Activated T-helper 17 cell treated with anti-CD3 and anti-CD28 coated beads, Interleukin-2, amount 50 U/mL, for 72 hours (primary cell): ENCODE measurements around the gene MYO10. TPM values are rescaled to one million over a fixed set of nuclear protein-coding genes. Genes with fewer than 3 reads are reported as not detected.

Source experiments
- ATAC-seq: fragments of 150-1000 bp; cut with Tn5 transposase; replicated peaks from 2 replicates; pipeline ENCODE4 v1.10.0; 2021; ENCODE audit warnings: mild to moderate bottlenecking, moderate library complexity
- H3K27ac Mint-ChIP-seq: one replicate; pipeline ENCODE4 v1.8.0; 2022; ENCODE audit warnings: mixed read lengths
- H3K27me3 Mint-ChIP-seq: one replicate; pipeline ENCODE4 v1.8.0; 2022; ENCODE audit warnings: mixed read lengths
- H3K36me3 Mint-ChIP-seq: one replicate; pipeline ENCODE4 v1.8.0; 2022; ENCODE audit warnings: low read depth, mild to moderate bottlenecking, mixed read lengths
- H3K4me1 Mint-ChIP-seq: one replicate; pipeline ENCODE4 v1.8.0; 2022; ENCODE audit warnings: mixed read lengths
- H3K4me3 Mint-ChIP-seq: one replicate; pipeline ENCODE4 v1.8.0; 2022; ENCODE audit warnings: mild to moderate bottlenecking, mixed read lengths
- H3K9me3 Mint-ChIP-seq: one replicate; pipeline ENCODE4 v1.8.0; 2022; ENCODE audit warnings: mixed read lengths
- total RNA-seq, 2 donors: library from RNA; stranded (reverse); gene quantifications; one replicate each; pipeline ENCODE4 v1.2.3, GENCODE V29; 2022

MYO10 gene
- total RNA-seq, 2 donors from 2014 or later, result 0.34 to 0.80 TPM

GRCh38 chr5:16932401-16932800 is 3.7 kb downstream of the MYO10 start:
- Mint-ChIP-seq H3K4me1 (peaks cover 6% of the 10 kb centered on the region), H3K36me3 (no peaks in the 10 kb centered on the region), H3K27me3 (peaks cover 48% of the 10 kb centered on the region), H3K27ac (no peak overlapping the region), H3K4me3 (no peak overlapping the region), H3K9me3 (no peaks in the 10 kb centered on the region)
- ATAC-seq, result no peak

GRCh38 chr5:16931334-16932110 is 4.6 kb downstream of the MYO10 start:
- peaks cover 41% of the 10 kb centered on the region for H3K27me3 Mint-ChIP-seq
- no peaks in the 10 kb centered on the region for H3K36me3 Mint-ChIP-seq
- H3K27ac Mint-ChIP-seq, result no peak overlapping the region
- peaks cover 6% of the 10 kb centered on the region for H3K4me1 Mint-ChIP-seq
- H3K4me3 Mint-ChIP-seq, result no peak overlapping the region
- no peak for ATAC-seq
- H3K9me3 Mint-ChIP-seq, result no peaks in the 10 kb centered on the region

GRCh38 chr5:16930496-16930895 is 5.6 kb downstream of the MYO10 start:
- Mint-ChIP-seq H3K27me3 (peaks cover 38% of the 10 kb centered on the region), H3K4me3 (no peak overlapping the region), H3K36me3 (no peaks in the 10 kb centered on the region), H3K4me1 (peaks cover 6% of the 10 kb centered on the region), H3K27ac (no peak overlapping the region), H3K9me3 (no peaks in the 10 kb centered on the region)
- ATAC-seq, result no peak

GRCh38 chr5:16929831-16930230 is 6.3 kb downstream of the MYO10 start:
- Mint-ChIP-seq H3K9me3 (no peaks in the 10 kb centered on the region), H3K27me3 (peaks cover 34% of the 10 kb centered on the region), H3K36me3 (no peaks in the 10 kb centered on the region), H3K4me3 (no peak overlapping the region), H3K4me1 (peaks cover 3% of the 10 kb centered on the region), H3K27ac (no peak overlapping the region)
- ATAC-seq, result no peak

GRCh38 chr5:16929347-16929746 is 6.7 kb downstream of the MYO10 start:
- Mint-ChIP-seq H3K9me3 (no peaks in the 10 kb centered on the region), H3K27me3 (peaks cover 30% of the 10 kb centered on the region), H3K36me3 (no peaks in the 10 kb centered on the region), H3K4me3 (no peak overlapping the region), H3K4me1 (no peaks in the 10 kb centered on the region), H3K27ac (no peak overlapping the region)
- ATAC-seq, result no peak

GRCh38 chr5:16927613-16928012 is 8.5 kb downstream of the MYO10 start:
- no peak for ATAC-seq
- H3K9me3 Mint-ChIP-seq, result no peaks in the 10 kb centered on the region
- no peaks in the 10 kb centered on the region for H3K4me1 Mint-ChIP-seq
- no peak overlapping the region for H3K27ac Mint-ChIP-seq
- peaks cover 14% of the 10 kb centered on the region for H3K27me3 Mint-ChIP-seq
- H3K4me3 Mint-ChIP-seq, result no peak overlapping the region
- H3K36me3 Mint-ChIP-seq, result no peaks in the 10 kb centered on the region

- Mint-ChIP-seq H3K27ac (no peak overlapping the region), H3K4me1 (no peaks in the 10 kb centered on the region), H3K36me3 (no peaks in the 10 kb centered on the region), H3K4me3 (no peak overlapping the region), H3K9me3 (no peaks in the 10 kb centered on the region), H3K27me3 (peaks cover 4% of the 10 kb centered on the region)
- no peak for ATAC-seq
Measured at GRCh38 chr5:16926417-16926816, 9.7 kb downstream of the MYO10 start.

GRCh38 chr5:16924206-16924605 is 11.9 kb downstream of the MYO10 start:
- Mint-ChIP-seq H3K4me3 (no peak overlapping the region), H3K4me1 (no peaks in the 10 kb centered on the region), H3K27me3 (no peaks in the 10 kb centered on the region), H3K9me3 (no peaks in the 10 kb centered on the region), H3K36me3 (no peaks in the 10 kb centered on the region), H3K27ac (no peak overlapping the region)
- ATAC-seq, result no peak

GRCh38 chr5:16922430-16922829 is 13.7 kb downstream of the MYO10 start:
- H3K36me3 Mint-ChIP-seq, result no peaks in the 10 kb centered on the region
- ATAC-seq, result no peak
- H3K9me3 Mint-ChIP-seq, result no peaks in the 10 kb centered on the region
- H3K4me1 Mint-ChIP-seq, result no peaks in the 10 kb centered on the region
- H3K27ac Mint-ChIP-seq, result no peak overlapping the region
- no peak overlapping the region for H3K4me3 Mint-ChIP-seq
- no peaks in the 10 kb centered on the region for H3K27me3 Mint-ChIP-seq

- no peaks in the 10 kb centered on the region for H3K9me3 Mint-ChIP-seq
- no peak overlapping the region for H3K27ac Mint-ChIP-seq
- no peaks in the 10 kb centered on the region for H3K27me3 Mint-ChIP-seq
- ATAC-seq, result no peak
- no peak overlapping the region for H3K4me3 Mint-ChIP-seq
- H3K36me3 Mint-ChIP-seq, result no peaks in the 10 kb centered on the region
- no peaks in the 10 kb centered on the region for H3K4me1 Mint-ChIP-seq
Measured at GRCh38 chr5:16921211-16921610, 14.9 kb downstream of the MYO10 start.

GRCh38 chr5:16920109-16920816 is 15.8 kb downstream of the MYO10 start:
- Mint-ChIP-seq H3K27ac (no peak overlapping the region), H3K27me3 (peaks cover 3% of the 10 kb centered on the region), H3K36me3 (no peaks in the 10 kb centered on the region), H3K4me1 (no peaks in the 10 kb centered on the region), H3K9me3 (no peaks in the 10 kb centered on the region), H3K4me3 (no peak overlapping the region)
- ATAC-seq, result no peak

GRCh38 chr5:16918891-16919671 is 17.0 kb downstream of the MYO10 start:
- H3K4me1 Mint-ChIP-seq, result no peaks in the 10 kb centered on the region
- no peak for ATAC-seq
- H3K9me3 Mint-ChIP-seq, result no peaks in the 10 kb centered on the region
- H3K27ac Mint-ChIP-seq, result no peak overlapping the region
- H3K36me3 Mint-ChIP-seq, result no peaks in the 10 kb centered on the region
- peaks cover 3% of the 10 kb centered on the region for H3K27me3 Mint-ChIP-seq
- H3K4me3 Mint-ChIP-seq, result no peak overlapping the region

- no peak overlapping the region for H3K27ac Mint-ChIP-seq
- H3K9me3 Mint-ChIP-seq, result no peaks in the 10 kb centered on the region
- H3K4me3 Mint-ChIP-seq, result no peak overlapping the region
- no peaks in the 10 kb centered on the region for H3K36me3 Mint-ChIP-seq
- ATAC-seq, result no peak
- no peaks in the 10 kb centered on the region for H3K4me1 Mint-ChIP-seq
- peaks cover 3% of the 10 kb centered on the region for H3K27me3 Mint-ChIP-seq
Measured at GRCh38 chr5:16918156-16918555, 17.9 kb downstream of the MYO10 start.

- Mint-ChIP-seq H3K4me1 (no peaks in the 10 kb centered on the region), H3K9me3 (no peaks in the 10 kb centered on the region), H3K36me3 (no peaks in the 10 kb centered on the region), H3K27me3 (peaks cover 3% of the 10 kb centered on the region), H3K4me3 (no peak overlapping the region), H3K27ac (no peak overlapping the region)
- ATAC-seq, result peak; percentile 38
Measured at GRCh38 chr5:16916262-16916878, 19.7 kb downstream of the MYO10 start.
